ENCODE results near the gene MIA3. TPM values are rescaled to one million over a fixed set of nuclear protein-coding genes. Genes with fewer than 3 reads are reported as not detected.

Gene MIA3, protein sequence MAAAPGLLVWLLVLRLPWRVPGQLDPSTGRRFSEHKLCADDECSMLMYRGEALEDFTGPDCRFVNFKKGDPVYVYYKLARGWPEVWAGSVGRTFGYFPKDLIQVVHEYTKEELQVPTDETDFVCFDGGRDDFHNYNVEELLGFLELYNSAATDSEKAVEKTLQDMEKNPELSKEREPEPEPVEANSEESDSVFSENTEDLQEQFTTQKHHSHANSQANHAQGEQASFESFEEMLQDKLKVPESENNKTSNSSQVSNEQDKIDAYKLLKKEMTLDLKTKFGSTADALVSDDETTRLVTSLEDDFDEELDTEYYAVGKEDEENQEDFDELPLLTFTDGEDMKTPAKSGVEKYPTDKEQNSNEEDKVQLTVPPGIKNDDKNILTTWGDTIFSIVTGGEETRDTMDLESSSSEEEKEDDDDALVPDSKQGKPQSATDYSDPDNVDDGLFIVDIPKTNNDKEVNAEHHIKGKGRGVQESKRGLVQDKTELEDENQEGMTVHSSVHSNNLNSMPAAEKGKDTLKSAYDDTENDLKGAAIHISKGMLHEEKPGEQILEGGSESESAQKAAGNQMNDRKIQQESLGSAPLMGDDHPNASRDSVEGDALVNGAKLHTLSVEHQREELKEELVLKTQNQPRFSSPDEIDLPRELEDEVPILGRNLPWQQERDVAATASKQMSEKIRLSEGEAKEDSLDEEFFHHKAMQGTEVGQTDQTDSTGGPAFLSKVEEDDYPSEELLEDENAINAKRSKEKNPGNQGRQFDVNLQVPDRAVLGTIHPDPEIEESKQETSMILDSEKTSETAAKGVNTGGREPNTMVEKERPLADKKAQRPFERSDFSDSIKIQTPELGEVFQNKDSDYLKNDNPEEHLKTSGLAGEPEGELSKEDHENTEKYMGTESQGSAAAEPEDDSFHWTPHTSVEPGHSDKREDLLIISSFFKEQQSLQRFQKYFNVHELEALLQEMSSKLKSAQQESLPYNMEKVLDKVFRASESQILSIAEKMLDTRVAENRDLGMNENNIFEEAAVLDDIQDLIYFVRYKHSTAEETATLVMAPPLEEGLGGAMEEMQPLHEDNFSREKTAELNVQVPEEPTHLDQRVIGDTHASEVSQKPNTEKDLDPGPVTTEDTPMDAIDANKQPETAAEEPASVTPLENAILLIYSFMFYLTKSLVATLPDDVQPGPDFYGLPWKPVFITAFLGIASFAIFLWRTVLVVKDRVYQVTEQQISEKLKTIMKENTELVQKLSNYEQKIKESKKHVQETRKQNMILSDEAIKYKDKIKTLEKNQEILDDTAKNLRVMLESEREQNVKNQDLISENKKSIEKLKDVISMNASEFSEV (N-terminal part only)
- polyA plus RNA-seq (2013, experiment 1 of 2) = 51.6 TPM
- 51.3 TPM for polyA plus RNA-seq (2013, experiment 2 of 2)

DNA sequence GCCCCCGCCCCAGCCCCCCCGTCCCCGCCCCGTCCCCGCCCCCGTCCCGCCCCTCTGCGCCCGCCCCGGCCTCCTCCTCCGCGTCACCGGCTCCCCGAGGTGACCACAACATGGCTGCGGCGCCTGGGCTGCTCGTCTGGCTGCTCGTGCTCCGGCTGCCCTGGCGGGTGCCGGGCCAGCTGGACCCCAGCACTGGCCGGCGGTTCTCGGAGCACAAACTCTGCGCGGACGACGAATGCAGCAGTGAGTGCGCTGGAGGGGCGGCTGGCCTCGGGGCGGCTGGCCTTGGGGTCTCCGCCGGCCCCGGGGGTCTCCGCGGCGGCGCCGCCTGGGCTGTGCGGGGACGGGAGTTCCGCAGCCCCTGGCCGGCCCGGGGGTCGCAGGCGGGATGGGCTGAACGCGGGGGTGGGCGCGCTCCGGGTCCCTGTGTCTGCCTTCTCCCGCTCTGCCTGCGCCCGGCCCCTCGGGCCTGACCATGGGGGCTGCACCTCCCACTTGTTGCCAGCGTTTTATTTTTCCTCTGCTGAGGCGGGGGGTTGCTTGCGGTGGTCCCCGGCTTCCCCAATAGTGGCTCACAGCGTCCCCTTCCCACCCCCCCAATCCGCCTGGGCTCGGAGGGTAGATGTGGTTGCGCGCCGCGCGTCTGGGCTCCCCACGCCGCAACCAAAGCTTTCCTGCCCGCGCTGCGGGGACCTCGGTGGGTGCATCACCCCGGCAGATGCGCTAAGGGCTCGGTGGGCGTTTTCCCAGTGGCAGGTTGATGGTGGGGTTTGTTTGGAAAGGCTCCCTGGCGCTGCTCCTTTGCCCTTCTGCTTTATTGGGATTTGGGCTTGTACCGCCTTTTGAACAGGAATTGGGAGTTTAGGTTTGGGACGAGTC is at the start of gene MIA3:
Gene MIA3, plus strand, starts transcription at position 97 of the 879 bp plus-strand sequence. Its CDS starts 14 bp downstream, at position 111.
- no peaks in the 10 kb centered on the region for H3K9me3 ChIP-seq (ENCODE audit: control insufficient read depth, low read length)
- peak within 1 kb of the TSS; percentile 67 for H3K27ac ChIP-seq (ENCODE audit: low read depth, low read length, severe bottlenecking)
- WGBS, 2 experiments (ENCODE audit: insufficient coverage in 2 of 2) = 0% methylated on average over 37 to 58 of the region's 81 CpGs
- peak within 1 kb of the TSS; percentile 85 for H3K4me3 ChIP-seq (ENCODE audit: extremely low read depth, insufficient read depth, low read length, poor library complexity, severe bottlenecking)
- peaks cover 21% of the 10 kb centered on the region for H3K36me3 ChIP-seq (ENCODE audit: control insufficient read depth, insufficient read depth, low read length)
- H3K4me1 ChIP-seq (ENCODE audit: control insufficient read depth, insufficient read depth, low read length, poor library complexity, severe bottlenecking) = peaks cover 11% of the 10 kb centered on the region

DNA sequence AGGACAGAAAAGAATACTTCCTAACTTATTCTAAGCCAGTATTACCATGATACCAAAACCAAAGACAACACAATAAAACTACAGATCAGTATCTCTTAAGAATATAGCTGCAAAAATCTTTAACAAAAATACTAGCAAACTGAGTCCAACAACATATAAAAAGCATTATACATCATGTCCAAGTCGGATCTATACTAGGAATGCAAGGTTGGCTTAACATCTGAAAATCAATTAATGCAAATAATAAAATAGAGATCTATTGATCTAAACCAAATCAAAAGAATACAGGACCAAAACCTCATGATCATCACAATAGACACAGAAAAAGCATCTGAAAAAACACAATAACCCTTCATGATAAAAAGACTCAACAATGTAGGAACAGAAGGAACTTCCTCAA is 47.1 kb upstream of the MIA3 start:
- H3K4me1 ChIP-seq (ENCODE audit: control insufficient read depth, insufficient read depth, low read length, poor library complexity, severe bottlenecking) = no peaks in the 10 kb centered on the region
- peaks cover 11% of the 10 kb centered on the region for H3K9me3 ChIP-seq (ENCODE audit: control insufficient read depth, low read length)
- H3K36me3 ChIP-seq (ENCODE audit: control insufficient read depth, insufficient read depth, low read length) = peaks cover 57% of the 10 kb centered on the region
- no peak overlapping the region for H3K27ac ChIP-seq (ENCODE audit: low read depth, low read length, severe bottlenecking)
- no CpG with 5 or more reads among the region's 1 CpG for WGBS, 2 experiments (ENCODE audit: insufficient coverage in 2 of 2)
- H3K4me3 ChIP-seq (ENCODE audit: extremely low read depth, insufficient read depth, low read length, poor library complexity, severe bottlenecking) = no peak overlapping the region

GRCh38 chr1:222579316-222579715 is 38.6 kb upstream of the MIA3 start:
- Histone ChIP-seq H3K36me3 (ENCODE audit: control insufficient read depth, insufficient read depth, low read length) (peaks cover 44% of the 10 kb centered on the region), H3K4me3 (ENCODE audit: extremely low read depth, insufficient read depth, low read length, poor library complexity, severe bottlenecking) (no peak overlapping the region), H3K9me3 (ENCODE audit: control insufficient read depth, low read length) (no peaks in the 10 kb centered on the region), H3K27ac (ENCODE audit: low read depth, low read length, severe bottlenecking) (no peak overlapping the region), H3K4me1 (ENCODE audit: control insufficient read depth, insufficient read depth, low read length, poor library complexity, severe bottlenecking) (peaks cover 6% of the 10 kb centered on the region)
- WGBS, 2 experiments (ENCODE audit: insufficient coverage in 2 of 2) = 91 to 94% methylated on average over 1 to 2 of the region's 3 CpGs

- Histone ChIP-seq H3K4me3 (ENCODE audit: extremely low read depth, insufficient read depth, low read length, poor library complexity, severe bottlenecking) (no peak overlapping the region), H3K36me3 (ENCODE audit: control insufficient read depth, insufficient read depth, low read length) (peaks cover 51% of the 10 kb centered on the region), H3K4me1 (ENCODE audit: control insufficient read depth, insufficient read depth, low read length, poor library complexity, severe bottlenecking) (peaks cover 6% of the 10 kb centered on the region), H3K9me3 (ENCODE audit: control insufficient read depth, low read length) (no peaks in the 10 kb centered on the region), H3K27ac (ENCODE audit: low read depth, low read length, severe bottlenecking) (no peak overlapping the region)
- WGBS, 2 experiments (ENCODE audit: insufficient coverage in 2 of 2) = 100% methylated on average over 1 of the region's 4 CpGs
Measured at GRCh38 chr1:222582099-222582774, 35.7 kb upstream of the MIA3 start.

GRCh38 chr1:222583079-222583478 is 34.8 kb upstream of the MIA3 start:
- H3K36me3 ChIP-seq (ENCODE audit: control insufficient read depth, insufficient read depth, low read length) = peaks cover 59% of the 10 kb centered on the region
- WGBS, 2 experiments (ENCODE audit: insufficient coverage in 2 of 2) = 91 to 94% methylated on average over 5 of the region's 5 CpGs

GRCh38 chr1:222586842-222587241 is 31.1 kb upstream of the MIA3 start:
- no CpG with 5 or more reads among the region's 2 CpGs for WGBS, 2 experiments (ENCODE audit: insufficient coverage in 2 of 2)
- H3K36me3 ChIP-seq (ENCODE audit: control insufficient read depth, insufficient read depth, low read length) = peaks cover 49% of the 10 kb centered on the region

More at GRCh38 chr1:222583079-222583478, 34.8 kb upstream of the MIA3 start:
- no peak overlapping the region for H3K27ac ChIP-seq (ENCODE audit: low read depth, low read length, severe bottlenecking)
- no peak overlapping the region for H3K4me3 ChIP-seq (ENCODE audit: extremely low read depth, insufficient read depth, low read length, poor library complexity, severe bottlenecking)
- H3K9me3 ChIP-seq (ENCODE audit: control insufficient read depth, low read length) = no peaks in the 10 kb centered on the region
- peaks cover 6% of the 10 kb centered on the region for H3K4me1 ChIP-seq (ENCODE audit: control insufficient read depth, insufficient read depth, low read length, poor library complexity, severe bottlenecking)

GRCh38 chr1:222588135-222588534 is 29.8 kb upstream of the MIA3 start:
- no peak overlapping the region for H3K4me3 ChIP-seq (ENCODE audit: extremely low read depth, insufficient read depth, low read length, poor library complexity, severe bottlenecking)
- no peaks in the 10 kb centered on the region for H3K4me1 ChIP-seq (ENCODE audit: control insufficient read depth, insufficient read depth, low read length, poor library complexity, severe bottlenecking)
- H3K36me3 ChIP-seq (ENCODE audit: control insufficient read depth, insufficient read depth, low read length) = peaks cover 37% of the 10 kb centered on the region
- 78 to 88% methylated on average over 1 of the region's 1 CpG for WGBS, 2 experiments (ENCODE audit: insufficient coverage in 2 of 2)
- no peaks in the 10 kb centered on the region for H3K9me3 ChIP-seq (ENCODE audit: control insufficient read depth, low read length)
- no peak overlapping the region for H3K27ac ChIP-seq (ENCODE audit: low read depth, low read length, severe bottlenecking)

More at GRCh38 chr1:222586842-222587241, 31.1 kb upstream of the MIA3 start:
- no peaks in the 10 kb centered on the region for H3K9me3 ChIP-seq (ENCODE audit: control insufficient read depth, low read length)
- H3K4me1 ChIP-seq (ENCODE audit: control insufficient read depth, insufficient read depth, low read length, poor library complexity, severe bottlenecking) = peaks cover 6% of the 10 kb centered on the region
- H3K27ac ChIP-seq (ENCODE audit: low read depth, low read length, severe bottlenecking) = no peak overlapping the region
- H3K4me3 ChIP-seq (ENCODE audit: extremely low read depth, insufficient read depth, low read length, poor library complexity, severe bottlenecking) = no peak overlapping the region

- Histone ChIP-seq H3K4me1 (ENCODE audit: control insufficient read depth, insufficient read depth, low read length, poor library complexity, severe bottlenecking) (no peaks in the 10 kb centered on the region), H3K36me3 (ENCODE audit: control insufficient read depth, insufficient read depth, low read length) (peaks cover 22% of the 10 kb centered on the region), H3K27ac (ENCODE audit: low read depth, low read length, severe bottlenecking) (peak within 1 kb of the TSS; percentile 67), H3K9me3 (ENCODE audit: control insufficient read depth, low read length) (no peaks in the 10 kb centered on the region), H3K4me3 (ENCODE audit: extremely low read depth, insufficient read depth, low read length, poor library complexity, severe bottlenecking) (peak within 1 kb of the TSS; percentile 78)
- 0% methylated on average over 27 to 34 of the region's 41 CpGs for WGBS, 2 experiments (ENCODE audit: insufficient coverage in 2 of 2)
Measured at GRCh38 chr1:222589462-222590302, 28.2 kb upstream of the MIA3 start, which contains the start of gene TAF1A. Gene TAF1A (minus strand): TSS chr1:222589933.

Data from mesodermal cell (in vitro differentiated cells).